GM18867 (cell line): ENCODE measurements around the gene CFAP161.
"Not testable (repeated sequence)": the region's sequence is repeated elsewhere in the genome, so short reads cannot be mapped to it uniquely, and the experiment has no call there.

Source experiments
- ATAC-seq: cut with Tn5 transposase; IDR thresholded peaks from one replicate; pipeline ENCODE4 v1.9.1; 2021; ENCODE audit warnings: mild to moderate bottlenecking, moderate library complexity; ENCODE audit not compliant: unreplicated experiment

Gene CFAP161

DNA sequence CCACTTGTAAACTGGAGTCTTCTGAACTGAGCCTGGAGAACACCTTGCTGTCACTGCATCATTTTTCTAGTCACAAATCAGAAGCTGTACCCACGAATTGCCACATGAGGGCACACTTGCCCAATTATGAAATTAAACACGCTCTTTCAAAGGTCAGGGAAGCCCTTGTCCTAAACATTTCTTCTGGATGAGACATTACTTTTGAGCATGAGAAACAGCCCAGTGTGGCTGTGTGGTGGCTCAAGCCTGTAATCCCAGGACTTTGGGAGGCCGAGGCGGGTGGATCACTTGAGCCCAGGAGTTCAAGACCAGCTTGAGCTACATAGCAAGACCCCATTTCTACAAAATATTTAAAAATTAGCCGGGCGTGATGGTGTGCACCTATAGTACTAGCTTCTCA lies 27.5 kb upstream of the CFAP161 start:
- ATAC-seq, result no peak

- no peak for ATAC-seq
Observed at GRCh38 chr15:81107889-81108288, 26.2 kb upstream of the CFAP161 start.

DNA sequence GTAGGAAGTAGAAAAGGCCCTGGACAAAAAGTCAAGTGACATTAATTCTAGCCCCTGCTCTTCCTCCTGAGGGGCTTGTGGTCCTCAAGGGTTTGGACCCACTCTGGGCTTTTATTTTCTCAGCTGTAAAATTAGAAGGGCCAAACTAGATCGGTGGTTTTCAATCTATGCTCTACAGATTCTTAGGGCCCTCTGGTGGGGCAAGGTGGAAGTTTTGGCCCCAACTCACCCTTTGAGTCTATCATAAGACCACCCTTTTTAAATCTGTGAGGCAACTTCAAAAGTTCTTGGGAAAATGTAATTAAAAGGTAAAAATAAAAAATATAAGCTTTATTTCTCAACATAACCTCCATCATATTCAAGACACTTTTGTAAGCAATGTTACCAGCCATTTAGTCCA lies 25.6 kb upstream of the CFAP161 start:
- ATAC-seq, result no peak

- no peak for ATAC-seq
Observed at GRCh38 chr15:81111018-81111417, 23.1 kb upstream of the CFAP161 start.

GRCh38 chr15:81111510-81112470 lies 22.3 kb upstream of the CFAP161 start:
- ATAC-seq, result peak; percentile 73

DNA sequence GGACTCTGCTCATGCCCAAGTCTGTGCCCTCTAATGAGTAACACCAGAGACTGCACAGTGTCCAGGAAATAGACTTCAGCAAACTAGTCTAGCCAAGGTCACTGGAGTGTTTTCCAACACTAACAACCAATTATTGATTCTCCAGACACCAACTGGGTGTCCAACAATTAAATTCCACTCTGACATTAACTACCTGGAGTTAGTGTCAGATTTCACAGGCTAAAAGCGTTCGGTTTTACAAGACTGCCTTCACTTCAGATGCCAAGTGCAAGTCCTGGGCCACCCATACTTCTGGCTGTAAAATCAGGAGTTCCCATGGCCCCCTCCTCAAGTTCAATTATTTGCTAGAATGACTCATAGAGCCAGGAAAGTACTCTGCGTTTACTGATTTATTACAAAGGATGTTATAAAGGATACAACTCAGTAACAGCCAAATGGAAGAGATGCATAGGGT lies 20.8 kb upstream of the CFAP161 start:
- no peak for ATAC-seq

DNA sequence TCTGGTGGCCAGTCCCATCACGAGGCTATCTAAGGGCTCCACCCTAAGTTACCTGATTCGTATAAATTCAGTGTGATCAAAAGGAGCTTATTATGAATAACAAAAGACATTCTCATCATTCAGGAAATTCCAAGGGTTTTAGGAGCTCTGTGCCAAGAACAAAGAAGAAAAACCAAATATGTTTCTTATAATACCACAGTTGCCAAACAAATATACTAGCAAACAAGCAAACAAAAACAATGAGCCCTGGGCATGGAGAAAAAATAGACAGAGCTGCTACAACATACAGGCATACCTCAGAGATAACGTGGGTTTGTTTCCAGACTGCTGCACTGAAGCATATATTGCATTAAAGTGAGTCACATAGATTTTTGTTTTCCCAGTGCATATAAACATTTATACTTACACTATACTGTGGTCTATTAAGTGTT lies 20.2 kb upstream of the CFAP161 start:
- ATAC-seq, result no peak

DNA sequence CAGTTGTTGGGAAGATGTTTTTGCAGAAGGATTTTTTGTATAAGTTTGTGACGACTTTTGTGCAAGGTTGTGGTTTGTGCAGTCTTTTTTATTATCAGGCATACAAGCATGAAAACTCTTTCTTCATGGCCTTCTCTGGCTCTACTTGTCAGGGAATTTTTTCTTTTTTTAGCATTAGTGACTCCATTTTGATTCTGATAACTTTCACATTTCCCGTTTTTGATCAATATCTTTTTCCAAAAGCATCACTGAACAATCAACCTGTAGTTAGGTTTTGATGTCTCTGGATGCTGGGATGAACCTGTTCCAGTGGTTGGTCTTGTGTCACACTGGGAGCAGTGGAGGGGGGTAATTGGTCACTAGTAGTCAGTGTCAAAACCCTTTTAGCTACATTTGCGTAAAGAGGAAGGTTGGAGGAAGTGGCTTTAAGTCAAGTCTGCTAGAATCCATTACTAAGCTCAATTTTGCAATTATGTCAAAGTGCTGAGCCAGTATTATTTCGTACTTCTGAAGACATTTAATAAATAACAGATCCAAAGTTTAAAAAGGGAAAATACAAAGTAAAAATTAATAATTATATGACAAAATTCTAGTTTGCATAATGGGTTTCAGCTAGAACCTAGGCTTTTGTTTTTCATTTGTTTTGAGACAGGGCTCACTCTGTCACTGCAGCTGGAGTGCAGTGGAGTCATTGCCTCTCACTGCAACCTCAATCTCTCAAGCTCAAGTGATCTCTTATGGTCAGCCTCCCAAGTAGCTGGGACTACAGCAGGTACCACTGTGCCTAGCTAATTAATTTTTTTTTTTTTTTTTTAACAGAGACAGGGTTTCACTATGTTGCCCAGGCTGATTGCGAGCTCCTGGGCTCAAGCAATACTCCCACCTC lies 18.8 kb upstream of the CFAP161 start:
- ATAC-seq, result no peak

DNA sequence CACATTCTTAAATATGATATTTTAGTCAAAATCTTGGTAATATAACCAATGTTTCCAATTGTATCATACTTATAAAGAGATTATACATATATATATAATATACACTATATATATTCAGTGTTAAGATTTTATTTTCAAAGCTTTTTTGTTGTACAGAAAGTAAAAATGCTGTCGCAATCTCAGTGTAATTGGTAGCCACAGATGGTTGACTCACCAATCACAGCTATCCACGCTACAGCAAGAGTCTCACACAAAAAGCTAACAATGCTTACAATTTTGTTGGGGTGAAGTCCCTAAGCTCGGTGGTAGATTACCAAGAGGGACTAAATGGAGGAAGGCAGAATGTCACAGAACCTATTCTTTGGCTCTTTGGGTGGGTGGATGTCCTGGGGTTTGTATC lies 16.9 kb upstream of the CFAP161 start:
- no peak for ATAC-seq

DNA sequence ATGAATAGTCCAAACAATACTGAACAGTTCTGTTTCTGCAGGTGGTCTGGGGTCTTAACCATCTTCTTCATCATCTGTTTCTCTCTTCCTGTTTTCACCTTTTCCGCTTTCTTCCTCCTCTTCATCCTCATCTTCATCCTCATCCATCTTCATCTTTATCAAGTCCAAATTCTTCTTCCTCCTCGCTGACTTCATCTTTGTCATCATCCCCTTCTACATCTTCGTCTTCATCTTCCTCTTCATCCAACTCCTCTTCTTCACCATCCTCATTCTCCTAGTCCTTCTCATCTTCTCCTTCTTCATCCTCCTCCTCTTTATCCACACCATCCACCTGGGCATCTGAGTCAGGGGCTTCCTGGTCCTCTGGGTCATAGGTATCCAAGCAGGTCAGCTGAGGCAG lies 16.5 kb upstream of the CFAP161 start:
- ATAC-seq, result no peak

DNA sequence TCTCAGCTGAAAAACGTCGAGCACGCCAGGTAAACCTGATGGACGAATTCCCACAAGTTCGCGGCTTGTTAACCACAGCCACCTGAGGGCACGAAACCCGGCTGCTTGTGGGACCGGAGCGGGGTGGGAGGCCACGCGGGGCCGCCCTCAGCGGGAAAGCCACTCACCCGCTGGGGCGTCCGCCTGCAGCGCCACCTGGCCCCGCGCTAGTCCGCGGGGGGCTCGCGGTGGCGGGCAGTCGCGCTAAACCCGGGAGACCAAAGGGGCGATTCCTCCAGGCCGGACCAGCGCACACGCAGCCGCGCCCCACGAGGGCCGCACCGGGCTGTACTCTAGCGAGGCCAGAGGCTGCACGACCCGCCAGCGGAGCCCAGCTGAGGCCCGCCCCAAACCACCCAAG lies 15.7 kb upstream of the CFAP161 start:
- ATAC-seq, result no peak

DNA sequence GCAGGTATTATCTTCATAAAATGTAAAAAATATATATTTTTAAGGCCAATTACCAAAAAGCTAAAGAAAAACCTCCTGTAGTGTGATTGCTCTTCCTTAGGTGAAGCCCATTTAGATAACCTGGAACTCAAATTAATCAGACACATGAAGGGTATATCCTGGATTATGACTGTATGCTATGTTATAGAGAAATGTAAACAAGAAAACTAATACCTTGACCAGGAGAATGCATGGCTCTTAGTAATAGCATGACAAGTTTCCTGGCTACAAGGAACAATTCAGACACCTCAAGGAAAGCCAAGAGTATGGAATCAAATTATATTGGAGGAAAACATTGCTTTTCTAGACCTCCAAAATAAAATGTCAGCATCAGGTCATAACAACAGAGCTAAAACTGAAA lies 14.0 kb upstream of the CFAP161 start:
- ATAC-seq, result no peak

DNA sequence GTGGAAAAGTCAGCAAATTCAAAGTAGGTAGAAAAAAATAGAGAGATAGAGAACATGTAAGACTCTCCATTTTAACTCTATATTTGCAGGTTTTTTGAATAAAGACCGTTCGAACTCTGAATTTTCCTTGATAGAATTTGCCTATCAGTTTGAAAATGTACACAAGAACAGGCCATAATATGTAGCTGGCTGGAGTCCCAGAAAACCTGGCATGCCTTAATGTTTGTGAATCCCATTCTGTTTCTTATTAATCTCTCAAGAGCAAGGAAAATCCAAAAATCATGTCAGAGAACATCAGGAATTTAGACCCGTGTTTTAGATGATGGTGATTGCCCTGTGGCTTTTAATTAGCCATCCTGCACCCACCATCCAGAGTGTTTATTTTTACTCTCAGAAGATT lies 7.2 kb upstream of the CFAP161 start:
- ATAC-seq, result no peak

DNA sequence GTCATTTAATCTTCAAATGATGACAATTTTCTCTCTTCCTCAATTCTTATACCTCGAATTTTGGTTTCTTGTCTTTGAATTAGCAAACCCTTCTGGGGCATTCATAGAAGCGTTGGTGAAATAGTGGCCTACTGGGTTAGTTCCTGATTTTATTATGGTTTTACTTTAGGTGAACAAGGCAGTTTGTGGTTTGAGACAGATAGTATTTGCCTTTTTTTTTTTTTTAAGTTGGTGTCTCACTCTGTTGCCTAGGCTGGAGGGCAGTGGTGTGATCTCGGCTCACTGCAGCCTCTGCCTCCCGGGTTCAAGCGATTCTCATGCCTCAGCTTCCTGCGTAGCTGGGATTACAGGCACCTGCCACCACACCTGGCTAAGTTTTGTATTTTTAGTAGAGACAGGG lies 7.4 kb downstream of the CFAP161 start:
- not testable (repeated sequence) for ATAC-seq

DNA sequence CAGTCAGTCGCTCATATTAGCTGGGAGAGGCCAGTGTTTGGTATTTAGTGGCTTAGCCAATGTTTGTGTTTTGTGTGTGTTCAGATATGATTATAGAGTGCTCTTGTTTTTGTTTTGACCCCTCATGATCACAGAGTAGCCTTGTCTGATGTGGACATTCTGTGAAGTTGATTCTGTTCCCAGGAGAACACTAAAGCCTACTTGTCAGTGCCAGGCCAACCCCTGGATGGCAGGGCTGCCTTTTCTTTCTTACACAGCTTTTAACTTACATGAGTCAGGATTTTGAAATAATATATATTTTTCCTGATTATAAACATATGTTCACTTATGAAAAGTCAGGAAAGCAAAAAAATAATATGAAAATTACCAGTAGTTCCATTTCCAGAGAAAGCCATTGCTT lies 11.9 kb downstream of the CFAP161 start:
- ATAC-seq, result no peak

DNA sequence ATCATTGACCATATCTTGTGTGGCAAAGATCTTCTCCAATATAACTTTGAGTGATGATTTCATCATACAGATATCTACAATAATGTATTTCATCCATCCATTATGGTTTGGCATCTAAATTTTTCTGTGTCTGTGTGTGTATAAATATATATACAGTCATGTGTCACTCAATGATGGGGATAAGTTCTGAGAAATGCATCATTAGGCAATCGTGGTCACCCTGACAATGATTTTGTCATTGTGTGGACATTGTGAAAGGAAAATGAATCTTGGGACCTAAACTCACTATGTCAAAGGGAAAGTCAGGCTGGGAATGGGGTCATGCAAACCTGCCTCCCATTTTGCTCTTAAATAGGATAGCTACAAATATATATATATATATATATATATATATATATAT lies 12.4 kb downstream of the CFAP161 start:
- ATAC-seq, result no peak

DNA sequence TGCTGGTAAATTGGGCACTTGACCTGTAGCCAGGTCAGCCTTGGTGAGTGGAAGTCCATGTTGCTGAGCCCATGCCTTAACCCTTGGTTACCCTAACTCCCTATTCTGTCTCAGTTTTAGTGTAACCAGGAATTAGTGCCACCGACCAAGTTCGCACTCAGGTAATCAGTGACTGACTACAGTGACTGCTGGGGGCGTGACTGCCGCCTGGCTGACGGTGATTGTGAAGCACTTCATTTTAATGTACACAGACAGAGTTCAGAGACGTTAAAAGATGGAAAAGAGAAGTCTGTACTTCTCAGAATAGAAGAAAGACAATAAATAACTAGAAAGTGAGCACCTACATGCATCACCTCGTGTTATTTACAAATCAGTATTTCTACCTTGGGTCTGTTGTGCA lies 17.3 kb downstream of the CFAP161 start:
- no peak for ATAC-seq

DNA sequence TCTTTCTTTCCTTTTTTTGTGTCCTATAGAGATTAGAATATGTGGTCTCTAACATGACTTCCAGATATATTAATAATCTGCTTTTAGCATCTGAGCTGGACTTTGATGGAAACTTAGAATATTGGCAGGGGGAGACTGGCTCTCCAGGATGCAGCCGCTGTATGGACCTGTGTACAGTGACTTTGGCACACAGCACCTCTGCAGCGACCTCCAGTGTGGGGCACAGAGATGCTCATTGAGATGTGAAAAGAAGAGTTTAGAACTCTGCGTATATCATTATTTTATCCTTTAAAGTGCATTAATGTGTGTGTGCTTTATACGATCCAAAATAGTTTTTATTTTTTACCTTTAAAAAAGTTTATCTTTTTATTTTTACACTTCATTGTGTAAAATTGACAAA lies 18.3 kb downstream of the CFAP161 start:
- no peak for ATAC-seq

DNA sequence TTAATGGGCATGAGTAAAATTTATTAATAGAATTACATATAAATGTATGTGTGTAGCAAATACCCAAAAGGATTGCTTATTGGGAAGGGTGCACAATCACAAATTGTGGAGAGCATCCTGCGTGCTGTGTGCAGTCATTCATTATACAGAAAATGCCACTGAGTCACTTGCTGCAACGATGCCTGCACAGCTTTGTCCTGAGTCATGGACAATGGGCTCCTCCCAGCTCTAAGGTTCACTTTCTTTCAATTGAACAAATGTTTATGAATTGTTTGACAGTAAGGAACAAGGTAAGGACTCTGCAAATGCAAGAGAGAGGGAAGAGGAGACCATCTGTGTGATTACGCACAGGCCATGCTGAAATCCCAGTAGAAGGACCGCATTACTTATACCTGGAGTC lies 18.7 kb downstream of the CFAP161 start:
- no peak for ATAC-seq

DNA sequence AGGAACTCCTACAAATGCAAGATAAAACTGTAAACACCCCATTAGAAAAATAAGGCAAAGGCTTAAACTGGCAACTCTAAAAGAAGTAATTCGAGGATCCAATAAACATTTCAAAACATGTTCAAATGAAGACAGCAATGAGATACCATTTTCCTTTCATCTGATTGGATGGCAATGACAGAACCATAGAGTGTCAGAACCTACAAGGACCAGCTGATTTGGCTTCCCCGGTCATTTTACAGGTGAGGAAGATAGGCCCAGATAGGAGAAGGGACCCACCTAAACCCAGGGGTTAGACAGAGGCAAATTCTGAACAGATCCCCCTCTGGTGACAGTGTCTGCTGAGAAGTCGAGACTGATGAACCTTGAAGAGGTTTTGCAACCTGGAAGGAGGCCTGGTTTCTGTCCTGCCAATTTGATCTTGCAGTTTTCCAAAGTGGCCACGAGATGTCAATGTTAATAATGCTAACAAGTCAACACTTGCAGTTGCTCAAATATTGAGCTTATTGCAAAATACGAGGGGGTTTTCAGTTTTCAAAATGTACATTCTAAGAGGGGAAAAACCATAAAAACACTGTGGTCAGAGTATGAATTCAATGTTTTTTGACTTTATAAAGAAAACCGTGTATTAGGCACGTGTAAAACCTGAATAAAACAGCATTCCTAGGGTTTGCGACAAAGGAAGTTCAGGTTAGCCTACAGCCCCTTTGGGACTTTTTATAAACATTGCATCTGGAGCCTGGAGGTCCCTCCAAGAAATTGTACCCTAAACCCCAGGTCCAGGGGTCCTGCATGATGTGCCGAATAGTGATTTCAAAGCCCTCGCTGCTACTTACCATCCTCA lies 21.5 kb downstream of the CFAP161 start:
- no peak for ATAC-seq

DNA sequence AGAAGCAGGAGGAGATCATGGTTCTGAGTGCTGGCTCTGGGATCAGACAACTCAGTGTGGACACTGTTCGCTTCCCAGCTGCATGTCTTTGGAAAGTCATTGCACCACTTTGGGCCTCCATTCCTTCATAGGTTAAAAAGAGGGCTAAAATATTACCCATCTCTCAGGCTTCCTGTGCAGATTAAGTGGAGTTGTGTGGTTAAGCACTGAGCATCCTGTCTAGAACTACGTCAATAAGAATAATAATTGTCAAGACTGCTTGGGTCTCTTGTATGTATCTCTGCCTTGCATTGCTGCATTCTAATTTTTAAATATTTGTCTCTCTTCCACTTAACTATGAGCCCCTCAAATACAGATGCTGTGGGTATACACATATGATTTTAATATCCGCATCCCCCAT lies 22.3 kb downstream of the CFAP161 start:
- ATAC-seq, result no peak
